NCI-H128 (cell line): Measurements from ENCODE around the gene POLDIP2.

Source experiments
- DNase-seq: peaks from one replicate; lab custom pipeline; 2025; ENCODE audit not compliant: unreplicated experiment; lab: John Stamatoyannopoulos, UW

Gene POLDIP2

GRCh38 chr17:28318759-28319597 lies 38.3 kb downstream of the POLDIP2 start, which contains the start of gene TMEM97:
Gene TMEM97, plus strand, starts transcription at chr17:28319200. Its CDS starts 40 bp downstream, at chr17:28319240.
- DNase-seq = peak; percentile 86

DNA sequence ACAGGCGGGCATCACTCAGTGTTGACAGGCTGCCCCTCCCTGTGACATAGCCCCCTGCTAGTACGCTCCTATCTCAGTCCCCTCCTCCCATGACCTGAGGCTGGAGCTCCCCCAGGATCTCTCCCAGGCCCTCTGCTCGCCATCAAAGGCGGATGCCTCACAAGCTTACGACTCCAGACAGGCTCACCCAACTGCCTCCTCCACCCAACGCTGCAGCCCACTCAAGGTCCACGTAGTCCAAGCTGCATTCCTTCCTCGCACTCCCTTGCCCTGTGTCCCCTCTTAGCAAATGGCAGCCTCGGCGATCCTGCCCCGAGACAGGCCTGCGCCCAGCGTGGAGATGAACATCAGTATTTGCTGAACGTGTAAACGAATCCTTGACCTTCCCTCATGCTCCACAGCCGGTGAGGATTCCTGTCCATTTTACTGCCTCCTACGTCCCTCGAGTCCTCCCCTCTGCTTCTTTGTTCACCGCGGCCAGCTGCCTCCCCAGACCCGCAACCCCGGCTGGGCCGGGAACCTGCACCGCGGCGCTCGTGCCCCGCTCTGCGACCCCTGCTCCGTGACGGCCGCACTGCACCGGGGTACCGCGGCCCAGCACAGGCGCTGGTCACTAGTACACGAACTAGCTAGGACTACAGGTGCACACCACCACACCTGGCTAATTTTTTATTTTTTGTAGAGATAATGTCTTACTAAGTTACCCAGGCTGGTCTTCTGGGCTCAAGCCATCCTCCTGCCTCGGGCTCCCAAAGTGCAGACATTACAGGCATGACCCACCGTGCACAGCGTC lies 39.2 kb downstream of the POLDIP2 start:
- no peak for DNase-seq

DNA sequence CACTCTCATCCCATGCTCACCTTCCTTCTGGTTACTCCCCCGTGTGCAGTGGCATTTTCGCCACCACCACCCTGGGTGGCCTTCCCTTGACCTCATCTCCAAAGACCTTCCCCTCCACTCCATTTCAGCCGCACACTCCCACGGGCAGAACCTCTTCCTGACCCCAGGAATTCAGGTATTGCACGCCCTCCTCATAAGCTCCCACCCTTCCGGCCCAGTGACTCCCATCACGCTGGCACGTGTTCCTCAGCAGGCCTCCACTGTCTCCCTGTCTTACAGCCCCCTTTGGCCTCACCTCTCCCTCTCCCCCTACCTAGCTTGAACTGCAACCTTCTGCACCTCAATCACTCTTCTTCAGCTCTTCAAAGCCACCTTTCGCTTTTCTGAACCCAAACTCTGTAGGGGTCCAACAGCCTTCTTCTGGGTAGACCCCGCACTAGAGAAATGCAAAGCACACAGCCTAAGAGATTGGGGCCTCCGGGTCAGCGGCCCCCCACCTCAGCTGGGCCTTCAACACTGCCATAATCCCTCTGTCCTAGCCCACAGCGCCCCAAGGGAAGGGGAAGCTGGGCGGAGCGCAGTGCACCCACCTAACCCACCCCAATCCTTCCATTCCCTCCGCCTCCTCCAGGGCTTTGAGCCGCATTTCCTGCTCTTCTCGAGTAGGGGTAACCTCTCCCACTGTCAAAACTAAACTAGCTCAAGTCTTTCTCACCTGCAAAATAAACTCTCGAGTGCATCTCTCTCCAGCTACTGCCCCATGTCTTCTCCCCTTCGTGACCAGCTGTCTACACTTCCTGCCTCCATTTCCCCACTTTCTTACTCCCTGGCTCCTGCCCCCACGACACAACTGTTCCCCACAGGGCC lies 40.0 kb downstream of the POLDIP2 start:
- DNase-seq = no peak

GRCh38 chr17:28315846-28316705 lies 41.3 kb downstream of the POLDIP2 start:
- no peak for DNase-seq

GRCh38 chr17:28313841-28314240 lies 43.5 kb downstream of the POLDIP2 start:
- no peak for DNase-seq

GRCh38 chr17:28306954-28307401 lies 50.3 kb downstream of the POLDIP2 start:
- no peak for DNase-seq

GRCh38 chr17:28298449-28298848 lies 58.9 kb downstream of the POLDIP2 start:
- no peak for DNase-seq
